Fibroblast of the conjunctiva (primary cell): Measurements from ENCODE around the gene NUCKS1.

ENCODE experiments used
- DNase-seq: peaks from one replicate; pipeline ENCODE4 v3.0.0-alpha.2; 2010; ENCODE audit warnings: low read depth

NUCKS1 gene

DNA sequence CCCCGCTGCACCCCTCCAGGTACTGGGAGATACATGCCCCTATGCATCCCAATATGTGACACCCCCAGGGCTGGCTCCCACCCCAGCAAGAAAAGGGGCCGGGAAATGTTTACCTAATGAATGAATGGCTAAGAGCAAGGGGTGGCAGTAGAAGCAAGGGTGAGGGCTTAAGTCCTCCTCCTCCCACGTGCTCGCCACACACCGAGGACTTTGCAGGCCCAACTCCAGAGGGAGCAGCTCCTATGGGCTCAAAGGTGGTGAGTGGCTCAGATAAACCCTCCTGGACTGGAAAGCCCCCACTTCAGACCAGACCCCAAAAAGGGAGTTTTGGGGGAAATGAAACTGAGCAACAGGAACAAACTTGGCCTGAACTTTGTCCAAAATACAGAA, 81.0 kb downstream of the NUCKS1 start:
- DNase-seq, result no peak

DNA sequence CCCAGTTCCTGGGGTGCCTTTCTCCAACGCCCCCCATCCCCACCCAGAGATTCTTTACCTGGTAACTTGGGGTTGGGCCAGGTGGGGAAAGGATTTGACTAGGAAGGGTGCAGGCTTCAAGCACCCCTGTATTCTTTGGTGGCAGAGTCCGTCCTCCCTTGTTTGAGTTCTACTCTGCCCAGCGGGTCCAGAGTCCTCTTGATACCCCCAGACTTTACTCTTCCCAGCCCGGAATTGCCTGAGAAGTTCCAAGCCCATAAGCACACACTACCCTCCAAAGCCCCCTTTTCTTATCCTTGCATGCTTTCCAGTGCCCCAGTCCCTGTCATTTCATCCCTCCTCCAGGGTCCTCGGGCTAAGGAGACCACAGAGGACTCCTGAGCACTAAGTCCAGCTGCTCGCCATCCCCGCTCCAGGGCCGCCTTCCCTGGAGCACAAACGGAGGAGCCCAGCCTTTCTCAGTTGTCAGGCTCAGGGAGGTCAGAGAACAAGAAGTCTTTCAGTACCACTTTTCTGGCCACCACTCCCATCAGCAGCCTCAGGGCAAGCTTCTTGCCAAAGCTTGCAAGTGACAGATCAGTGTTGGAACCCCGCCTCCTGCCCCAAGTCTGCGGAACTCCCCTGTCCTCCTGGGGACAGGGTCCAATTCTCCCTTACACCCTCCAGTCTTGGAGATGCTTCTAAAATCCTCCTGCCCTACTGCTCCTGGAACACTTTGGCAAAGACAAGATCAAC, 81.9 kb downstream of the NUCKS1 start:
- DNase-seq, result no peak

DNA sequence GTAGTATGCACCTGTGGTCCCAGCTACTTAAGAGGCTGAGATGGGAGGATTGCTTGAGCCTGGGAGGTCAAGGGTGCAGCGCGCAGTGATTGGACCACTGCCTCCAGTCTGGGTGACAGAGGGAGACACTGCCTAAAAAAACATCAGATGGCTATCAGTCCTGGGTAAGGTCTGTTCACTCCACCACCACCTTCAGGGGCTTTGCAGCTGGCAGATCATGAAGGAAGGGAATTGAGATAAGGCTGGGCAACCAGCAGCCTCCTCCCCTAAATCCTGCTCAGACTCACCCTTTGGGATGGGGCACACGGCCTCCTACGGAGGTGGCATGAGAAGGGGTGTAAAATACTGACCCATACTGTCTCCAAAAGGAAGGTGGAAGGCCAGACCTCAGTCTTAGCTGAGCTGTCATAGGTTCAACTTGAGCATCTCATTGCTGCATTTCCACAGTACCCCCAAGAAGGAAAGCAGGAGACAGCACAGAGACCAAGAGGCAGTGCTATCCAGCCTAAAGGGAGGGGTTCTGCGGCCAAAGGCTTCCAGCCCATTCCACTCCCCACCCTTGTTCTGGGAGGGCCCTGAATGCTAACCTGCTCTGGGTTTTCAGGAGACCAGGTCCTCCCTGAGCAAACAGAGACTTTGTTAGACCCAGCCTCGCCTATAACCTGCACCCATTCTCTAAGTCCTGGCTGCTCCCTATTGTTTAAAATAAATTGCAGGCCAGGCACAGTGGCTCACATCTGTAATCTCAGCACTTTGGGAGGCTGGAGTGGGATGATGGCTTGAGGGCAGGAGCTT, 83.4 kb downstream of the NUCKS1 start:
- DNase-seq, result no peak

- no peak for DNase-seq
Observed at GRCh38 chr1:205665201-205666045, 84.6 kb downstream of the NUCKS1 start.

GRCh38 chr1:205664399-205665017, 85.5 kb downstream of the NUCKS1 start:
- no peak for DNase-seq

DNA sequence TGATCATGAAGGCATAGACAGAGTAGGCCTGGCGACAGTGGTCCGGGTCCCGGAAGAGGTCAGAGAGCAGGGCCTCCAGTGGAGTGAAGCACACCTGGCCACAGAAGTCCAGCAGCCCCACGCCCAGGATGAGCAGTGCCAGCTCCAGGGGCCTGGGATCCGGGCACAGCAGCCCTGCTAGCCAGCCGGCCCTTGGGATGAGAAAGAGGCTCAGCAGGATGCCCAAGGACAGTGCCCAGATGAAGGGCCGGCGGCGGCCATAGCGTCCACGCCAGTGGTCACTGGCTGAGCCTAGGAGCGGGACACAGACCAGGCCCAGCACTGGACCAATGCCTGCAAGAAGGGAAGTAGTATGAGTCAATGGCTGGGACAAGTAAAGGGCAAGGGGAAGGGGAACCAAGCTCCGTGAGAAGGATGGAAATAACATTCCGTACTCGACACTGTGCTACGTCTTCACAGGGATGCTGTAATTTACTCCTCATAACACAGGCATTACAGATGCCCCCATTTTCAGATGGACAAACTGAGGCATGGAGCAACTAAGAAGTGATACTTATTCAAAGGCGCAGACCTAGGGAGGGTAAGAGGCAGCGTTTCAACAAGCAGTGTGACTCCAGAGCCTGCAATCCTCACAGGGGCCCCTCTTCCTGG, 86.6 kb downstream of the NUCKS1 start:
- no peak for DNase-seq
